Articular chondrocyte of knee joint (primary cell): ENCODE results near the gene OR8D4. TPM values are rescaled to one million over a fixed set of nuclear protein-coding genes. Genes with fewer than 3 reads are reported as not detected.

ENCODE experiments used
- total RNA-seq: library from RNA; depleted of rRNA; stranded (reverse); fragments of >200 nt; gene quantifications from 2 replicates; pipeline ENCODE4 v1.2.3, GENCODE V29; 2012

Gene OR8D4
- 0.32 TPM in 1 of 2 replicates, not detected in the other for total RNA-seq

GRCh38 chr11:123901867-123902266 is at the start of gene OR8D4:
TSS of gene OR8D4 (plus strand) at chr11:123902167. CDS start at chr11:123906432, 4,265 bp downstream.

DNA sequence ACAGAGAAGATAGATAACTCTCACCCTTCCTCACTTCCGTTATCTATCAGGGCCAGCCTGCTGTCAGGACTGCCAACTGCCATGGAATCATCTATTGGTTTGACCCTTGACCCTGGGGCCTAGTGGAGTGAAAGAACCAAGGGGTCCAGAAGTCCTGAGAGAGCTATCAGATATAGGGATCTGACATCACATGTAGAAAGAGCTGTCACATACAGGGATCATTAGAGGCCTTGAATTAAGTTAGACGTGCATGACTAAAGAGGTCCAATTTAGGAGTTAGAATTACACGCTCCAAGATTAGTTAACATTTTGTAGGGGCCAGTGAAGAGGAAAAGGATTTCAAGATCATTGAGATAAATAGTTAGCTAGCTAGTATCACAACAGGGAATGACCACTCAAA is 16.4 kb upstream of the OR8D4 start, which contains the start of gene TMEM225:
Gene TMEM225 (minus strand): TSS at position 101 of the 400 bp plus-strand sequence. CDS start 245 bp downstream, outside the sequence.

DNA sequence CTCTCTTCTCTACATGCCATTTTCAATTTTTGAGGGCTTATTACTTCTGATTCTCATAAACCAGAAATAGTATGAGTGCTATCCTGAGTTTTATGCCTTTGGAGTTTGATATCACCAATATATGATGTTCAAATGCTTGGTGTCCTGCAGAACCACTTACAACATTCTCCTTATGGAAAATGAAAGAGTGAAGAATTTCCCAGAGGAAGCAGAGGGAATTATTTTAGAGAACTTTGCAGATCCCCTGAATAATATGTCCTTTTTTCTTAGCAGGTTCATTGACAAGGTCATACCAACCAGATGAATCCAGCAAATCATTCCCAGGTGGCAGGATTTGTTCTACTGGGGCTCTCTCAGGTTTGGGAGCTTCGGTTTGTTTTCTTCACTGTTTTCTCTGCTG is 37.4 kb downstream of the OR8D4 start, which contains the start of gene OR4D5:
Gene OR4D5 (plus strand): TSS at position 301 of the 400 bp plus-strand sequence. CDS start 0 bp downstream, at position 301.

GRCh38 chr11:123943738-123944137 is 41.8 kb downstream of the OR8D4 start, which contains the start of gene OR6T1:
TSS of gene OR6T1 (minus strand) at chr11:123943838. CDS start at chr11:123943838, 0 bp downstream.

Other genes starting within 250 kb of the OR8D4 start
- gene SCN3B, start 247.5 kb upstream of the OR8D4 start, total RNA-seq: 0.11 and 0.13 TPM in 2 replicates
- gene ZNF202, start 160.5 kb upstream of the OR8D4 start, total RNA-seq: 4.6 and 5.6 TPM in 2 replicates
- not detected in 2 replicates for gene OR6X1, start 147.6 kb upstream of the OR8D4 start, total RNA-seq
- gene OR6M1, start 95.8 kb upstream of the OR8D4 start, total RNA-seq: not detected in 2 replicates
- not detected in 2 replicates for gene TMEM225, start 16.5 kb upstream of the OR8D4 start, total RNA-seq
- gene OR4D5, start 37.5 kb downstream of the OR8D4 start, total RNA-seq: not detected in 2 replicates
- gene OR6T1, start 41.7 kb downstream of the OR8D4 start, total RNA-seq: not detected in 2 replicates
- not detected in 2 replicates for gene OR10S1, start 75.6 kb downstream of the OR8D4 start, total RNA-seq
- gene OR10G6, start 93.0 kb downstream of the OR8D4 start, total RNA-seq: not detected in 2 replicates
- gene OR10G4, start 110.8 kb downstream of the OR8D4 start, total RNA-seq: not detected in 2 replicates
- gene OR10G9, start 120.8 kb downstream of the OR8D4 start, total RNA-seq: not detected in 2 replicates
- not detected in 2 replicates for gene OR10G8, start 124.6 kb downstream of the OR8D4 start, total RNA-seq
- gene OR10G7, start 139.2 kb downstream of the OR8D4 start, total RNA-seq: not detected in 2 replicates
- 64.4 and 108 TPM in 2 replicates for gene VWA5A, start 213.3 kb downstream of the OR8D4 start, total RNA-seq